HepG2 (cell line): ENCODE results near the gene MARCHF9. TPM values are rescaled to one million over a fixed set of nuclear protein-coding genes. Genes with fewer than 3 reads are reported as not detected.
A peak's percentile ranks its signal among the peaks of the same experiment; 100 is the strongest.

Source experiments
- CEBPG ChIP-seq: IDR thresholded peaks from 2 replicates; pipeline ENCODE4 v1.6.1; 2016
- KLF6 ChIP-seq: IDR thresholded peaks from 2 replicates; pipeline ENCODE4 v1.8.0; 2016; ENCODE audit warnings: missing biosample characterization, missing genetic modification reagents
- MBNL3 ChIP-seq: fragments of 250-450 bp; sonication (Bioruptor Pico); conservative IDR thresholded peaks from 2 replicates; pipeline ENCODE4 v1.8.0; 2022; ENCODE audit warnings: mild to moderate bottlenecking, inconsistent platforms
- MXI1 ChIP-seq: IDR thresholded peaks from 3 replicates; pipeline ENCODE4 v1.6.1; 2012; ENCODE audit warnings: low read depth, low read length, inconsistent platforms, borderline replicate concordance
- NFYC ChIP-seq: IDR thresholded peaks from 2 replicates; pipeline ENCODE4 v1.6.1; 2016; ENCODE audit warnings: missing genetic modification reagents, missing compliant biosample characterization
- SRSF9 ChIP-seq: fragments of 200-400 bp; formaldehyde crosslinking; IDR thresholded peaks from 2 replicates; pipeline ENCODE4 v1.6.1; 2018; ENCODE audit warnings: borderline replicate concordance, mild to moderate bottlenecking, low read depth, low read length; ENCODE audit not compliant: insufficient read depth, poor library complexity, severe bottlenecking
- YY1 ChIP-seq: IDR thresholded peaks from 2 replicates; pipeline ENCODE4 v1.6.1; 2011; ENCODE audit warnings: low read length, low read depth, moderate library complexity, mild to moderate bottlenecking; ENCODE audit not compliant: insufficient read depth, insufficient replicate concordance
- ZNF224 ChIP-seq: sonication (generic); formaldehyde crosslinking; IDR thresholded peaks from 2 replicates; pipeline ENCODE4 v1.5.0; 2020; ENCODE audit warnings: mild to moderate bottlenecking, missing genetic modification reagents
- ZNF331 ChIP-seq: sonication (generic); formaldehyde crosslinking; IDR thresholded peaks from 2 replicates; pipeline ENCODE4 v1.4.0; 2020; ENCODE audit warnings: missing genetic modification reagents
- ZNF367 ChIP-seq: sonication (generic); formaldehyde crosslinking; IDR thresholded peaks from 2 replicates; pipeline ENCODE4 v1.4.0; 2020; ENCODE audit warnings: missing genetic modification reagents, borderline replicate concordance
- ZNF446 ChIP-seq: sonication (generic); formaldehyde crosslinking; IDR thresholded peaks from 2 replicates; pipeline ENCODE4 v1.5.0; 2020; ENCODE audit warnings: mild to moderate bottlenecking, missing genetic modification reagents
- ZNF496 ChIP-seq: sonication (generic); formaldehyde crosslinking; IDR thresholded peaks from 2 replicates; pipeline ENCODE4 v1.8.1; 2023; ENCODE audit warnings: mild to moderate bottlenecking, moderate library complexity, missing genetic modification reagents; ENCODE audit not compliant: insufficient replicate concordance
- ZNF678 ChIP-seq: sonication (generic); formaldehyde crosslinking; IDR thresholded peaks from 2 replicates; pipeline ENCODE4 v1.4.0; 2020; ENCODE audit warnings: mild to moderate bottlenecking, missing genetic modification reagents
- polyA plus RNA-seq, 8 experiments: library from polyadenylated mRNA; depleted of rRNA in 3 of 8; stranded (reverse) in 7 of 8; unstranded in 1 of 8; fragments of >200 nt; fragmentation: Illumina TruSeq in 4 of 8; extraction: Trizol in 4 of 8; gene quantifications; 2 replicates each; pipeline versions ENCODE4 v1.2.1 to v1.2.3, GENCODE V29; 2011 to 2016; ENCODE audit warnings: low read depth in 4 of 8, missing spikeins in 1 of 8, mixed read lengths in 1 of 8; ENCODE audit not compliant: insufficient read depth in 1 of 8
- total RNA-seq, 5 experiments: library from RNA; depleted of rRNA; stranded (reverse); fragments of >200 nt; fragmentation: Illumina TruSeq; extraction: Trizol; gene quantifications; 2 replicates each; pipeline ENCODE4 v1.2.3, GENCODE V29; 2016; ENCODE audit warnings: low read depth in 1 of 5
- TF ChIP-seq, protein P1 (sequence below): sonication (generic); formaldehyde crosslinking; IDR thresholded peaks from 2 replicates; pipeline ENCODE4 v1.4.0; 2020; ENCODE audit warnings: missing genetic modification reagents
- TF ChIP-seq, protein P2 (sequence below): sonication (generic); formaldehyde crosslinking; IDR thresholded peaks from 2 replicates; pipeline ENCODE4 v1.5.0; 2020; ENCODE audit warnings: mild to moderate bottlenecking, missing genetic modification reagents
- TF ChIP-seq, protein P3 (sequence below): sonication (generic); formaldehyde crosslinking; IDR thresholded peaks from 2 replicates; pipeline ENCODE4 v1.5.1; 2020; ENCODE audit warnings: missing genetic modification reagents, mild to moderate bottlenecking, borderline replicate concordance
- TF ChIP-seq, protein P4 (sequence below), 2 experiments: IDR thresholded peaks; 2 replicates each; pipeline ENCODE4 v1.6.1; 2011 to 2012; ENCODE audit warnings: low read length in 2 of 2, borderline replicate concordance in 1 of 2, low read depth in 1 of 2, mild to moderate bottlenecking in 1 of 2, moderate library complexity in 1 of 2

Gene MARCHF9
- total and polyA plus RNA-seq, 2 of the 13 experiments (the other 11 are each of a cell fraction or from before 2014, with no cell fraction given), result 5.7 to 9.6 TPM

DNA sequence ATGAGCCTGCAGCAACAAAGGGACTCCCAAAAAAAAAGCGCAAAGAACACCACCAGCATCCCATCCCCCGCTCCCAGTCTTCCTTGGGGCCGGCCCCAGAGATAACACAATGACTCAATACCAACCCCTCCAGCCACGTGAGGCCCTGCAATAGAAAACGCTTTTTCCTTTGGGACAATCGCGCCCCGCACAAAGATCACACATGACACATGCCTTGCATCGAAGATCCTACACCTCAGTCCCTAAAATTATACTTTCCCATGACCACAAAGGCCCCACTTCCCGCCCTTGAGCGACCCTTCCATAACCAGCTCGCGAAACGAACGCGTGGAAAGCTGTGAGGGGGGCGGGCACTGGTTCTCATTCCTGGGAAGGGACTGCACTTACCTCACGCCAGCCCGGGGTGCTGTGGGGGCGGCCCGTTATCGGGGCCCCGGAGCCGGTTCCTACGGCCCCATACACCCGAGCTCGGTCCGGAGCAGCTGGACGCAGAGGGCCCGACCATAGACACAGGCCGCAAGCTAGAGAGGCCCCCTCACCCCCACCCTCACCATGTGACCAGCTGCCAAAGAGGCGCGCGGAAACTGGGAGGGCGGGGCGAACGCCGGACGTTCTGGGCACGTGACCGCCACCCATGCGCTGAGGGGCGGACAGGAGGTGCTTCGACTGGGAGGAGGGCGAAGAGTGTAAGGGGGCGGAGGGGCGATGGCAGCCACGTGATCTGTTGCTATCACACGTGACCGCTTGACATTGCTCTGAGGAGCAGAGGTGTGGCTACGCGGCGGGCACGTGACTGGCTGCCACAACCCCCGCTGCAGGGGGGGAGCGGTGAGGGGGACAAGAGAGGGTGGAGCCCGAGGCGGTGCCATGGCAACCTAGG is 2.9 kb upstream of the MARCHF9 start, which contains the start of gene CDK4 (continued):
- TF ChIP-seq, protein P1, sequence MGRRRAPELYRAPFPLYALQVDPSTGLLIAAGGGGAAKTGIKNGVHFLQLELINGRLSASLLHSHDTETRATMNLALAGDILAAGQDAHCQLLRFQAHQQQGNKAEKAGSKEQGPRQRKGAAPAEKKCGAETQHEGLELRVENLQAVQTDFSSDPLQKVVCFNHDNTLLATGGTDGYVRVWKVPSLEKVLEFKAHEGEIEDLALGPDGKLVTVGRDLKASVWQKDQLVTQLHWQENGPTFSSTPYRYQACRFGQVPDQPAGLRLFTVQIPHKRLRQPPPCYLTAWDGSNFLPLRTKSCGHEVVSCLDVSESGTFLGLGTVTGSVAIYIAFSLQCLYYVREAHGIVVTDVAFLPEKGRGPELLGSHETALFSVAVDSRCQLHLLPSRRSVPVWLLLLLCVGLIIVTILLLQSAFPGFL, result no peak
- peak; percentile 82 for TF ChIP-seq KLF6 (CRISPR knock-in tag)
- peak; percentile 82; the same call in 1 of the 2 replicates for TF ChIP-seq ZNF367 (CRISPR knock-in tag)
- peak; percentile 75 for TF ChIP-seq NFYC (CRISPR knock-in tag)
- 0 out of 2 replicates have a peak, but pooled peaks have one; percentile 81 for TF ChIP-seq ZNF678
- TF ChIP-seq, protein P2, sequence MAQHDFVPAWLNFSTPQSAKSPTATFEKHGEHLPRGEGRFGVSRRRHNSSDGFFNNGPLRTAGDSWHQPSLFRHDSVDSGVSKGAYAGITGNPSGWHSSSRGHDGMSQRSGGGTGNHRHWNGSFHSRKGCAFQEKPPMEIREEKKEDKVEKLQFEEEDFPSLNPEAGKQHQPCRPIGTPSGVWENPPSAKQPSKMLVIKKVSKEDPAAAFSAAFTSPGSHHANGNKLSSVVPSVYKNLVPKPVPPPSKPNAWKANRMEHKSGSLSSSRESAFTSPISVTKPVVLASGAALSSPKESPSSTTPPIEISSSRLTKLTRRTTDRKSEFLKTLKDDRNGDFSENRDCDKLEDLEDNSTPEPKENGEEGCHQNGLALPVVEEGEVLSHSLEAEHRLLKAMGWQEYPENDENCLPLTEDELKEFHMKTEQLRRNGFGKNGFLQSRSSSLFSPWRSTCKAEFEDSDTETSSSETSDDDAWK (CRISPR knock-in tag), result no peak
- peak; percentile 97; the same call in 2 of the 3 replicates for TF ChIP-seq MXI1
- TF ChIP-seq ZNF446 (CRISPR knock-in tag), result 0 out of 2 replicates have a peak, but pooled peaks have one; percentile 78
- TF ChIP-seq, protein P3, sequence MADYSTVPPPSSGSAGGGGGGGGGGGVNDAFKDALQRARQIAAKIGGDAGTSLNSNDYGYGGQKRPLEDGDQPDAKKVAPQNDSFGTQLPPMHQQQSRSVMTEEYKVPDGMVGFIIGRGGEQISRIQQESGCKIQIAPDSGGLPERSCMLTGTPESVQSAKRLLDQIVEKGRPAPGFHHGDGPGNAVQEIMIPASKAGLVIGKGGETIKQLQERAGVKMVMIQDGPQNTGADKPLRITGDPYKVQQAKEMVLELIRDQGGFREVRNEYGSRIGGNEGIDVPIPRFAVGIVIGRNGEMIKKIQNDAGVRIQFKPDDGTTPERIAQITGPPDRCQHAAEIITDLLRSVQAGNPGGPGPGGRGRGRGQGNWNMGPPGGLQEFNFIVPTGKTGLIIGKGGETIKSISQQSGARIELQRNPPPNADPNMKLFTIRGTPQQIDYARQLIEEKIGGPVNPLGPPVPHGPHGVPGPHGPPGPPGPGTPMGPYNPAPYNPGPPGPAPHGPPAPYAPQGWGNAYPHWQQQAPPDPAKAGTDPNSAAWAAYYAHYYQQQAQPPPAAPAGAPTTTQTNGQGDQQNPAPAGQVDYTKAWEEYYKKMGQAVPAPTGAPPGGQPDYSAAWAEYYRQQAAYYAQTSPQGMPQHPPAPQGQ (CRISPR knock-in tag), result no peak
- peak; percentile 81 for TF ChIP-seq ZNF331 (CRISPR knock-in tag)
- TF ChIP-seq MBNL3 (CRISPR knock-in tag), result no peak
- TF ChIP-seq ZNF496, result no peak
- peak; percentile 71 for TF ChIP-seq YY1
- TF ChIP-seq, protein P4, sequence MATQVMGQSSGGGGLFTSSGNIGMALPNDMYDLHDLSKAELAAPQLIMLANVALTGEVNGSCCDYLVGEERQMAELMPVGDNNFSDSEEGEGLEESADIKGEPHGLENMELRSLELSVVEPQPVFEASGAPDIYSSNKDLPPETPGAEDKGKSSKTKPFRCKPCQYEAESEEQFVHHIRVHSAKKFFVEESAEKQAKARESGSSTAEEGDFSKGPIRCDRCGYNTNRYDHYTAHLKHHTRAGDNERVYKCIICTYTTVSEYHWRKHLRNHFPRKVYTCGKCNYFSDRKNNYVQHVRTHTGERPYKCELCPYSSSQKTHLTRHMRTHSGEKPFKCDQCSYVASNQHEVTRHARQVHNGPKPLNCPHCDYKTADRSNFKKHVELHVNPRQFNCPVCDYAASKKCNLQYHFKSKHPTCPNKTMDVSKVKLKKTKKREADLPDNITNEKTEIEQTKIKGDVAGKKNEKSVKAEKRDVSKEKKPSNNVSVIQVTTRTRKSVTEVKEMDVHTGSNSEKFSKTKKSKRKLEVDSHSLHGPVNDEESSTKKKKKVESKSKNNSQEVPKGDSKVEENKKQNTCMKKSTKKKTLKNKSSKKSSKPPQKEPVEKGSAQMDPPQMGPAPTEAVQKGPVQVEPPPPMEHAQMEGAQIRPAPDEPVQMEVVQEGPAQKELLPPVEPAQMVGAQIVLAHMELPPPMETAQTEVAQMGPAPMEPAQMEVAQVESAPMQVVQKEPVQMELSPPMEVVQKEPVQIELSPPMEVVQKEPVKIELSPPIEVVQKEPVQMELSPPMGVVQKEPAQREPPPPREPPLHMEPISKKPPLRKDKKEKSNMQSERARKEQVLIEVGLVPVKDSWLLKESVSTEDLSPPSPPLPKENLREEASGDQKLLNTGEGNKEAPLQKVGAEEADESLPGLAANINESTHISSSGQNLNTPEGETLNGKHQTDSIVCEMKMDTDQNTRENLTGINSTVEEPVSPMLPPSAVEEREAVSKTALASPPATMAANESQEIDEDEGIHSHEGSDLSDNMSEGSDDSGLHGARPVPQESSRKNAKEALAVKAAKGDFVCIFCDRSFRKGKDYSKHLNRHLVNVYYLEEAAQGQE (IDR thresholded peaks at IDR 0.05; ENCODE audit: borderline replicate concordance in 1 of 2, low read depth in 1 of 2, low read length in 2 of 2), result no peak
- TF ChIP-seq SRSF9, result no peak
- peak; percentile 48; the same call in 1 of the 2 replicates for TF ChIP-seq CEBPG (CRISPR knock-in tag)
- TF ChIP-seq ZNF224, result no peak
